NK-92 treated with Interleukin-12 subunit alpha and Interleukin-12 subunit beta, amount 100 ng/mL, for 24 hours (cell line): ENCODE results near the gene PRKAA1.

Experiments
- DNase-seq: peaks from one replicate; lab custom pipeline; 2025; lab: John Stamatoyannopoulos, UW

PRKAA1 gene

GRCh38 chr5:40780199-40780598, 18.0 kb downstream of the PRKAA1 start:
- no peak for DNase-seq

GRCh38 chr5:40779561-40779960, 18.6 kb downstream of the PRKAA1 start:
- DNase-seq: no peak

DNA sequence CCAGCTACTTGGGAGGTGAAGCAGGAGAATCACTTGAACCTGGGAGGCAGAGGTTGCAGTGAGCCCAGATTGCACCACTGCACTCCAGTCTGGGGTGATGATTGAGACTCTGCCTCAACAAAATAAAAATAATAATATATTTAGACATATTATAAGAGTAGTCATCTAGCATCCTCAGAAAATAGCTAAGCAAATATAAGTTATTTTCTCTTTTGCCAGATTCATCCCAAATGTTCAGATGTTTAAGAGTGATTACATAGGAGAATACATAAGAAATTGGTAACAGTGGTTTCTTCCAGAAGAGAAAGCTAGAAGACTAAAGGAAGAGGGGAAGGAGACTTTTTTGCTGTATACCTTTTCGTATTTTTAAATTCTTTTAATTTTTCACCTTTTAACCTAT, 20.0 kb downstream of the PRKAA1 start:
- no peak for DNase-seq

GRCh38 chr5:40776658-40776977, 21.6 kb downstream of the PRKAA1 start:
- DNase-seq: no peak

GRCh38 chr5:40775846-40776657, 22.1 kb downstream of the PRKAA1 start:
- no peak for DNase-seq

DNA sequence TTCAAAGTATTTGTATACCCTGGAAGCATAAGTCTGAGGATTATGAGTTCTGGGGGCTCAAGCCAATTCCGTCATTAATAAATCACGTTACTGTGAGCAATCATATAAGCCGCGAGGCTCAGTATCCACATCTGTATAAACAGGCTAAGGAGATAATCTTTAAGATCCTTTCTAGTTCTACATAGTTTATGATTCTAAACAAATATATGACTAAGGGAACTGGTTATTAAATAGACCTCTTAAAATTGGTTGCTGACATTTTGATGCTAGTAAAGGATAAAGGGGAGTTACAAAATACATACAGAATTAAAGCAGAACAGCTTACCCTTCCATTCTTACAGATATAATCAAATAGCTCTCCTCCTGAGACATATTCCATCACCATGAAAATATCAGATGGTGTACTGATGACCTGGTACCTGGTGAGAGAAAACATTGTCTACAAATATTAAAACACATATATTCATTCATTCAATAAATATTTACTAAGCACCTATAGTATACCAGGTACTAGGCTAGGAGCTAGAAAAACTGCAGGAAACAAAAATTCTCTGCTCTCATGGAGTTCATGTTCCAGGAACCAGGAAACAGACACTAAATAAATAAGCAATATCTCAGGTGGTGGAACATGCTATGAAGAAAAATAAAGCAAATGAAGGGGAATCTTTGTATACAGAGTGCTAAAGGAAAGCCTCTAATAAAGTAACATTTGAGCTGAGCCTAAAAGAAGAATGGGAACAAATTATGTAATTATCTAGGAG, 22.9 kb downstream of the PRKAA1 start:
- no peak for DNase-seq

- no peak for DNase-seq
These were observed 23.6 kb downstream of the PRKAA1 start for GRCh38 chr5:40774623-40775022.

DNA sequence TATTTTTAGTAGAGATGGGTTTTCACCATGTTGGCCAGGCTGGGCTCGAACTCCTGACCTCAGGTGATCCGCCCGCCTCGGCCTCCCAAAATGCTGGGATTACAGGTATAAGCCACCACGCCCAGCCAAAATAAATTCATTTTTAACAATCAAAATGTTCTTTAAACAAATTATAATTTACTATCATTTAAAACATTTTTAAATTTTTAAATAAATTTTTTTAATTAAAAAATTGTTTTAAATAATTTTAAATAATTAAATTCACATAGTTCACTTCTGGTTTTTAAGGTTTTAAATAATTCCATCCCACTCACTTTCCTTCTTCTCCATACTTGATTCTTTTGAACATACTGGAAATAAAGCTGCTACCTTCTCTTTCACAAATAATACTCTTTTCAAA, 27.4 kb downstream of the PRKAA1 start:
- no peak for DNase-seq

DNA sequence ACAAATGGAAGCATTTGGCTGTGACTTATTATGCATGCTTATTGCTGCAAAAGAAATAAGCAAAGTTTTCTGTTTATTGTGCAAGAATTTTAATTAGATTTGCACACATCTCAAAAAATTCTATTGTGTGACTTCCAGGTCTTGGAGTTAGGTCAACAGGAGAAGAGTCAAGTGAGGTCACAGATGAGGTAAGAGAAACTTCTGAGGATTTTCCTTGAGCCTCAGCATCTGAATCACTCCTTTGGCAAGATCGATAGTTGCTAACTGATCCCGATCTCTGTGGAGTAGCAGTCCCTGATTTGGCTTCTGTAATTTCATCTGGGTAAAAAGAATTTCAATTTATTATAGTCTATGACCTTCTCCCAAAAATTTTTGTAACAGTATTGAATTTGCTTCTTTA, 35.5 kb downstream of the PRKAA1 start:
- DNase-seq: no peak

GRCh38 chr5:40757400-40757799, 40.8 kb downstream of the PRKAA1 start:
- DNase-seq: no peak

DNA sequence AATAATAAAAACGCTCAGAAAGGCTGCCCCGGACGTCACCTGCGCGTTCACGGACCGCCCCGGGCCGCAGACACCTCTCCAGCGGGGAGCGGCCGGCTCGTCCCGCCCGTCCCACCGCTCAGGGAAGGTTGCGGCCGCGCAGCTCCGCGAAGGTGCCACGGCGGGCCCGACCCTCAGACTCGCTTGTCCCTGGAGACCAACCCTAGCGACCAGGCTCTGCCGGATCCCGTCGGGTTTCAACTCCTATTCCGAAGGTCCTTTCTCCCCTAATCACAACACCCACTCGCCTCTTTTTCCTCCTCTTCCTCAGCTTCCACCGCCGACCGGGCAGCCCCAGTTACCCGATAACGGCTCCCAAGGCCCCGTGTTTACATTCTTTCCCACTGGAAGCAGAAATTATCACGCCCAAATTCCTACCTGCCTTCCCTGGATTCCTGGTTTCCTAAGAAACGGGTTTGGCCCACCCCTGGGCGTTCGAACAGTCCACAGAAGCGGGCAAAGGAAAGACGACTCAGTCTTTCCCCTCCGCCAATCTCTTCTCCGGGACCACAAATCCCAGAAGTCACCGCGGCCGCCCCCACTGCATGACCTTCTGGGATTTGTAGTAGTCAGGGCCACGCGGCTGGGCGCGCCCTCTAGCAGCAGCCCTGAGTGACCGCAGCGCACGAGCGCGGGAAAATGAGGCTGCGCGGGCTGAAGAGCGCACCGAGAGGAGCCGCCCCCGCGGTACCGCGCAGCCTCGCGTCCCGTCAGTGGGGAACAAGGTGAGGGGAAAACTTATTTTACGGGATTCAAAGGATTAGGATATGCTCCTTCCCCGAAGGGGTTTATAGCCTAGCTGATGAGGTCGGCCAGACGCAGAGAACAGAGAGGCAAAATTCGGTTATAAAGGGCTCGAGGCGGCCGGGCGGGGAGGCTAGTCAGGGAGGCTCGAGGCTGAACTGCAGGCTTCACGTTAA, 42.5 kb downstream of the PRKAA1 start, which contains the start of gene TTC33:
TTC33 (minus strand) TSS at position 555 of the 959 bp plus-strand sequence. CDS start 8,943 bp downstream, outside the sequence.
- DNase-seq: peak; percentile 95

GRCh38 chr5:40755093-40755406, 43.1 kb downstream of the PRKAA1 start:
- DNase-seq: peak; percentile 39

DNA sequence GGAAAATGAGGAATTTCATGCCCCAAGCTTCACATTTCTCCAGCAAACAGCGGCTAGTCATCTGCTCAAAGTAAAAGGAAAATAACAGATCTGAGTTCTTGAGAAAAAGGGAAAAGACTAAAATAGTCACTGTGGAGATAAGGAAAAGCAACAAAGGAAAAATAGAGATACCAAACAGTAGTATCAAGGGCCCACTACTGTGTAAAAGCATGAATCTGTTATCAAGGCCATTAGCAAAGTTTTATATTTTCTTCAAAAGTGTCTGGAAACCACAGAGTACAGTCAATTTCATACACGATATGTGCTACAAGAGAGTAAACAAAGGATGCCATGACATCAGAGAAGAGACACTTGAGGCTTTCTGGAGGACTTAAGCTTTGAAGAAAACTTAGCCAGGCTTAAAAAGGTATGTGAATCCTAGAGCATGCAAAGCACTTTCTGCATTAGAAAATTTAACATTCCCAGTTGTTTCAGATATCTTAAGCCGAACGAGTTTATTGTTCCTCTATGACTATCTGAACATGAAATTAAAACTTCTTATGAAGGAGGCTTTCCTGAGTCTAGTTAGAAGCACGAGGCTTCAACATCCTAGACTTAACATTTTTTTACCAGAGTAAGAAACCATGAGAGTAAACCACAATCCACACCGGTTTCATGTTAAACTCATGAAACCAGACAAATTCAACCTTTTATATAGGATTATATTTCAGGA, 43.6 kb downstream of the PRKAA1 start:
- DNase-seq: no peak

DNA sequence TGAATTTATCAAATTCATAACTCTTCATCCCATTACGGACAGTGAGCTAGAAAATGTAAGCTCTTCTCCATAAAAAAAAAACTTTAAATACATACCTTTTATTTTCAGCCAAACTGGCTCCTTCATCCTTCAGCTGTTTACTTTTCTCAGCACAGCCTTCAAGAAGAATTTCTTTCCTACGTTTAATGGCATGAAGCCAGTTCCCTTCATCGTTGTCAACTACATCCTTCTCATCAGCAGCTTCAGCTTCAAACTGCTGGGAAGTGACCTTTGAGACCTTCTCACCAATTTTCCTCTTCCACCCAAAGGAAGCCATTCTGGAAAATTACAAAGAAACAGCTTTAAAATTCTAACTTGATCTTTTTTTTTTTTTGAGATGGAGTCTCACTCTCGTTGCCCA, 51.5 kb downstream of the PRKAA1 start:
- no peak for DNase-seq

DNA sequence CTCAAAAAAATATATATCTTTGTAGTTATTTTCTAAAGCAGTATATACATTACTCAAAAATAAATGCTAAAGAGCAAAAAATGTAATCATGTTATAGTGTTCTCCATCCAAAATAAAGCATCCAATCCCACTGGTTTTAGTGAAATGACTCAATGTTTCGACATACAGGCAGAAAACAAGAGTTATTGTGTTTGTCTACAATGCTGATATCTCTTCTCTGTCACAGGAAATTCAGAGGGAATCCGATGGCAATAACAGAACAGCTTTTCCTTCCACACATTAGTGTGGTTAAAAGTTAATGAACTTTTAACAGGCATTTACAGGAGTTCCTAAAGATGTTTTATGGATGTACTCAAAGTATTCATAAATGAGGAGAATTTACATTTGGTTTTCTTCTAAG, 54.4 kb downstream of the PRKAA1 start:
- no peak for DNase-seq

- DNase-seq: no peak
These were observed 59.7 kb downstream of the PRKAA1 start for GRCh38 chr5:40738502-40738901.

DNA sequence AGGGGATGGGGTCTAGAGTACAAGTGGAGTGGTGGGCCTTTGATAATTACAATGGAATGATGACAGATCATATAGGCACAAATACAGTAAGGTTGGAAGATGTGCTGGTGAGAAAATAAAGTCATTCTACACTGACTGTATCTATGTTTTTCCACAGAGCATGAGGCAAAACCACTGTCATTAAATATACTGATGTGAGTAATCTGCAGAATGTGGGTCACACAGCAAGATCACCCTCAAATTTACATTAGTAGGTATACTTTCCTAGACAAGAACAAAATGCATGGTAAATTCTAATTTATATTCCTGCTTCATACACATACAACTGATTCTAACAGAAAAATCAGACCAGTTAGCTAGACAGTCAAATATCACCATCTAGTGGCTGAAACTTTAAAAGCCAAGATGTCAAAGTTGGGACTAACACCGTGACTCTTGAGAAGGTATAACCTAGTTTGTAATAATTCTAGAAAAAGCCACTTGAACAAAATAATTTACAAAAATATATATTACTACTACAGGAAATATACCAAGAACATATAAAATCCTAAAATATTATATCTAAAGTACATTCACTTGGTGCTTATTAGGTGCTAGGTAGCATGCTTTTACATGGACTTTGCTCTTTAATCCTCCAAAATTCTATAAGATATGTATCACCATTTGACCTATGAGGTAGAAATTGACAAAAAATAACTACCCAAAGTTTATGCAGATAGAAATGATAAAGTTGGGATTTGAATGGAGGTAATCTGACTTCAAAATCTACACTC, 61.9 kb downstream of the PRKAA1 start:
- DNase-seq: no peak

DNA sequence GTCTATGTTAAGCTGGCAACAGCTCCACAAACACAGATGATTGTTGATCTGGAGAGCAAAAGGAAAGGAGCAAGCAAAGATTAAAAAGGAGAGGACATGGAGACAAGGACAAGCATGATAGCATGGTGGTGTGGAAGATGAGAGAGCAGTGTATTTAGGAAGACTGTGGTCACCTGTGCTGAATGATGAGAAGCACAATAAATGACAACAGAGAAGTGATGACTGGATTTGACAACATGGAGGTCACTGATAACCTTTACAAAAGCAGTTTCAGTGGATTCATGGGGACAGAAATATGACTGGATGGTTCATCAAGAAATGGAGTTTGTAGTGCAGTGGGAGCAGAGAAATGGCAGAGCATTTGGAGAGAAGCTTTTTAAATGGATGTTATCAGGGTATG, 62.6 kb downstream of the PRKAA1 start:
- DNase-seq: no peak

- no peak for DNase-seq
These were observed 63.2 kb downstream of the PRKAA1 start for GRCh38 chr5:40734986-40735385.

- DNase-seq: no peak
These were observed 64.2 kb downstream of the PRKAA1 start for GRCh38 chr5:40733879-40734563.
